K562 (cell line): ENCODE results near the gene BOLA1. TPM values are rescaled to one million over a fixed set of nuclear protein-coding genes. Genes with fewer than 3 reads are reported as not detected.

Experiments
- ATAC-seq: fragments of 200-7000 bp; cut with Tn5 transposase; 3 replicates; pipeline ENCODE4 v1.9.1; 2020; ENCODE audit warnings: moderate library complexity
- BruUV-seq: library from RNA; stranded (reverse); fragments of 400-500 nt; replicated peaks from 2 replicates; lab custom pipeline; 2021; lab: Mats Ljungman, UMichigan
- CTCF ChIA-PET: fragments of 300-600 bp; formaldehyde crosslinking; extraction: SDS; loops from one replicate; lab custom pipeline; 2021; ENCODE audit warnings: low intra/inter-chr PET ratio; lab: Yijun Ruan, JAX
- POLR2A ChIA-PET: fragments of 300-600, 350-650 bp; sonication (Branson Sonifier 250); formaldehyde crosslinking; extraction: SDS; loops from one replicate; lab custom pipeline; 2021; ENCODE audit warnings: antibody characterized with exemption, inconsistent platforms; lab: Yijun Ruan, JAX
- DNase-seq, 4 experiments: peaks; one replicate each; pipeline versions ENCODE4 v3.0.0 to v3.0.0-alpha.2; 2011 to 2018; ENCODE audit warnings: low spot score in 3 of 4, mixed read lengths in 3 of 4; ENCODE audit errors: extremely low read depth in 1 of 4
- FAIRE-seq: peaks from 2 replicates; lab custom pipeline; 2011; peaks lifted over from hg19 to GRCh38; lab: Jason Lieb, UNC
- H2AFZ ChIP-seq: 2 replicates; pipeline ENCODE4 v1.6.0; 2011; ENCODE audit warnings: low read depth, low read length, control low read depth, inconsistent platforms
- H3K27ac ChIP-seq: fragments of 200-600 bp; 3 replicates; pipeline ENCODE4 v1.8.0; 2011; ENCODE audit warnings: low read depth, mild to moderate bottlenecking, control low read depth, inconsistent platforms, low read length, moderate library complexity, mixed read lengths; ENCODE audit errors: extremely low read depth
- H3K27me3 ChIP-seq, 2 experiments: fragments of 300-600 bp in 1 of 2; 2 replicates in 1 of 2; 3 replicates in 1 of 2; pipeline versions ENCODE4 v1.6.0 to v1.8.0; 2011; ENCODE audit warnings: inconsistent platforms in 2 of 2, low read length in 2 of 2, mild to moderate bottlenecking in 1 of 2, mixed read lengths in 1 of 2, moderate library complexity in 1 of 2; ENCODE audit not compliant: control insufficient read depth in 2 of 2, insufficient read depth in 2 of 2
- H3K36me3 ChIP-seq: fragments of 300-600 bp; 3 replicates; pipeline ENCODE4 v1.8.0; 2011; ENCODE audit warnings: mild to moderate bottlenecking, low read length, inconsistent platforms; ENCODE audit not compliant: control insufficient read depth, insufficient read depth
- H3K4me1 ChIP-seq, 2 experiments: fragments of 200-600 bp in 1 of 2; replicated peaks in 1 of 2; 2 replicates in 1 of 2; 3 replicates in 1 of 2; pipeline versions ENCODE4 v1.5.1 to v1.8.0; 2011; ENCODE audit warnings: inconsistent platforms in 2 of 2, low read length in 2 of 2, mild to moderate bottlenecking in 1 of 2, mixed read lengths in 1 of 2, moderate library complexity in 1 of 2; ENCODE audit not compliant: control insufficient read depth in 2 of 2, insufficient read depth in 2 of 2
- H3K4me2 ChIP-seq: 2 replicates; pipeline ENCODE4 v1.6.1; 2011; ENCODE audit warnings: low read length, control low read depth, inconsistent platforms, mixed read lengths; ENCODE audit not compliant: insufficient read depth
- H3K4me3 ChIP-seq: fragments of 200-600 bp; sonication (generic), shearing (Covaris generic); 2 replicates; pipeline ENCODE4 v1.5.1; 2016; ENCODE audit warnings: control low read depth, inconsistent platforms
- H3K79me2 ChIP-seq: fragments of 200-600 bp; 3 replicates; pipeline ENCODE4 v1.8.0; 2011; ENCODE audit warnings: low read length, inconsistent platforms; ENCODE audit not compliant: control insufficient read depth, insufficient read depth
- H3K9ac ChIP-seq, 2 experiments: 2 replicates each; pipeline versions ENCODE4 v1.6.0 to v1.6.1; 2011; ENCODE audit warnings: low read depth in 2 of 2, low read length in 2 of 2, control low read depth in 1 of 2, inconsistent platforms in 1 of 2, mild to moderate bottlenecking in 1 of 2, mixed read lengths in 1 of 2; ENCODE audit not compliant: insufficient read depth in 1 of 2
- H3K9me1 ChIP-seq: one replicate; pipeline ENCODE4 v1.6.0; 2011; ENCODE audit warnings: inconsistent platforms, mild to moderate bottlenecking, low read length, moderate library complexity; ENCODE audit not compliant: control insufficient read depth, insufficient read depth
- H3K9me3 ChIP-seq: replicated peaks from 2 replicates; pipeline ENCODE4 v1.5.1; 2011; ENCODE audit warnings: low read depth, low read length, inconsistent platforms; ENCODE audit not compliant: control insufficient read depth, insufficient read depth
- H4K20me1 ChIP-seq: replicated peaks from 2 replicates; pipeline ENCODE4 v1.6.1; 2011; ENCODE audit warnings: low read length, inconsistent platforms, mixed read lengths; ENCODE audit not compliant: control insufficient read depth, insufficient read depth
- ATF7 ChIP-seq: fragments of 450-650 bp; IDR thresholded peaks from 2 replicates; pipeline ENCODE4 v1.7.1; 2014; ENCODE audit warnings: mild to moderate bottlenecking, moderate library complexity
- E2F3 ChIP-seq: fragments of 250-450 bp; sonication (Bioruptor Pico); IDR thresholded peaks from 2 replicates; pipeline ENCODE4 v1.4.0; 2020; ENCODE audit warnings: mild to moderate bottlenecking
- MEF2A ChIP-seq: IDR thresholded peaks from 2 replicates; pipeline ENCODE4 v1.6.1; 2011; ENCODE audit warnings: low read depth, mild to moderate bottlenecking, low read length, moderate library complexity; ENCODE audit not compliant: control insufficient read depth
- NFIX ChIP-seq: fragments of 250-450 bp; sonication (Bioruptor Pico); IDR thresholded peaks from 2 replicates; pipeline ENCODE4 v1.4.0; 2020; ENCODE audit warnings: low read depth, mild to moderate bottlenecking, moderate library complexity
- POLR2G ChIP-seq: fragments of 200-400 bp; formaldehyde crosslinking; IDR thresholded peaks from 2 replicates; pipeline ENCODE4 v1.6.1; 2017; ENCODE audit warnings: low read depth, mild to moderate bottlenecking, antibody characterized with exemption, low read length, moderate library complexity
- SAP30 ChIP-seq: fragments of 200-600 bp; sonication (generic); IDR thresholded peaks from 2 replicates; pipeline ENCODE4 v1.6.1; 2012; ENCODE audit warnings: borderline replicate concordance, low read depth, mild to moderate bottlenecking, moderate library complexity, low read length, control low read depth, inconsistent platforms; ENCODE audit not compliant: insufficient read depth, poor library complexity, severe bottlenecking
- TAF15 ChIP-seq: fragments of 200-400 bp; formaldehyde crosslinking; IDR thresholded peaks from 2 replicates; pipeline ENCODE4 v1.6.1; 2017; ENCODE audit warnings: mild to moderate bottlenecking, low read depth, low read length, moderate library complexity
- ZNF224 ChIP-seq: sonication (generic); formaldehyde crosslinking; IDR thresholded peaks from 2 replicates; pipeline ENCODE4 v1.8.0; 2022; ENCODE audit warnings: mild to moderate bottlenecking, missing genetic modification reagents
- ZNF561 ChIP-seq: fragments of 450-650 bp; formaldehyde crosslinking; conservative IDR thresholded peaks from 2 replicates; pipeline ENCODE4 v1.4.0; 2020; ENCODE audit warnings: mild to moderate bottlenecking, moderate library complexity
- ZNF76 ChIP-seq: fragments of 250-450 bp; sonication (Bioruptor Pico); IDR thresholded peaks from 2 replicates; pipeline ENCODE4 v1.4.0; 2020; ENCODE audit warnings: mild to moderate bottlenecking, moderate library complexity, borderline replicate concordance
- ZNF780A ChIP-seq: fragments of 250-450 bp; sonication (Bioruptor Pico); IDR thresholded peaks from 2 replicates; pipeline ENCODE4 v1.5.0; 2021; ENCODE audit warnings: mild to moderate bottlenecking
- WGBS: fragments of 100-300 bp; shearing (Covaris generic); methylation state at CpG from one replicate; pipeline ENCODE4 v1.1.6; 2016; ENCODE audit warnings: low coverage, mixed read lengths; ENCODE audit not compliant: insufficient coverage; ENCODE audit errors: missing lambda C conversion rate; 5-methylcytosine and 5-hydroxymethylcytosine counted together
- in situ Hi-C: fragments of 300-500 bp; cut with MboI; formaldehyde crosslinking; loops from 4 replicates; pipeline ENCODE4 v1.15.0; 2018; ENCODE audit warnings: inconsistent platforms, mixed read lengths
- intact Hi-C: fragments of 100-400 bp; cut with micrococcal nuclease; formaldehyde crosslinking; loops from 2 replicates; pipeline ENCODE4 v1.14.2; 2022
- polyA plus RNA-seq, 8 experiments: library from polyadenylated mRNA; depleted of rRNA in 4 of 8; stranded (reverse) in 5 of 8; unstranded in 3 of 8; fragments of >200 nt; fragmentation: Nextera tagmentation in 2 of 8; fragmentation: Illumina TruSeq in 1 of 8; extraction: Ambion mirVana in 2 of 8; extraction: Trizol in 1 of 8; gene quantifications; 2 replicates each; pipeline versions ENCODE4 v1.2.1 to v1.2.3, GENCODE V29; 2011 to 2014; ENCODE audit warnings: inconsistent platforms in 1 of 8, missing spikeins in 1 of 8
- total RNA-seq, 7 experiments: library from RNA; depleted of rRNA in 6 of 7; stranded (reverse); fragments of >200 nt in 6 of 7; fragmentation: Illumina TruSeq in 2 of 7; extraction: Trizol in 2 of 7; gene quantifications; 2 replicates each; pipeline versions ENCODE4 v1.2.1 to v1.2.3, GENCODE V29; 2011 to 2021; ENCODE audit warnings: low replicate concordance in 1 of 7
- TF ChIP-seq, protein P1 (sequence below): sonication (generic); formaldehyde crosslinking; IDR thresholded peaks from 2 replicates; pipeline ENCODE4 v1.8.0; 2022; ENCODE audit warnings: missing genetic modification reagents, mild to moderate bottlenecking, moderate library complexity, borderline replicate concordance
- TF ChIP-seq, protein P2 (sequence below), 2 experiments: IDR thresholded peaks; 2 replicates each; pipeline ENCODE4 v1.6.1; 2011; ENCODE audit warnings: borderline replicate concordance in 1 of 2, control low read depth in 1 of 2, low read depth in 1 of 2, low read length in 1 of 2, mild to moderate bottlenecking in 1 of 2, mixed read lengths in 1 of 2, moderate library complexity in 1 of 2; ENCODE audit not compliant: insufficient read depth in 1 of 2, insufficient read length in 1 of 2, poor library complexity in 1 of 2, severe bottlenecking in 1 of 2; ENCODE audit errors: extremely low read depth in 1 of 2
- TF ChIP-seq, protein P3 (sequence below): sonication (generic); formaldehyde crosslinking; IDR thresholded peaks from 2 replicates; pipeline ENCODE4 v1.8.1; 2023; ENCODE audit warnings: mild to moderate bottlenecking, missing genetic modification reagents

The BOLA1 gene
- total and polyA plus RNA-seq, 9 of the 15 experiments (the other 6 are each of a cell fraction or from before 2014, with no cell fraction given), result 0.18 to 1.2 (median 0.40) TPM; not detected in 2

DNA sequence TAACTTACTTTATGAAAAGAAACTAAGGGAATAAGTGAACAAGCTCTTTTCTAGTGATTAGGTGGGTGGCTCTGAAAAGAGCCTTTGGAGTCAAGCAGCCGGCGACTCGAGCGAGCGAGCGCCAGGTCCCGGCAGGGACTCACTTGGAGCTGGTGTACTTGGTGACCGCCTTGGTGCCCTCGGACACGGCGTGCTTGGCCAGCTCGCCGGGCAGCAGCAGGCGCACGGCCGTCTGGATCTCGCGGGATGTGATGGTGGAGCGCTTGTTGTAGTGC lies 13.3 kb upstream of the BOLA1 start (continued):
- TF ChIP-seq, protein P1, sequence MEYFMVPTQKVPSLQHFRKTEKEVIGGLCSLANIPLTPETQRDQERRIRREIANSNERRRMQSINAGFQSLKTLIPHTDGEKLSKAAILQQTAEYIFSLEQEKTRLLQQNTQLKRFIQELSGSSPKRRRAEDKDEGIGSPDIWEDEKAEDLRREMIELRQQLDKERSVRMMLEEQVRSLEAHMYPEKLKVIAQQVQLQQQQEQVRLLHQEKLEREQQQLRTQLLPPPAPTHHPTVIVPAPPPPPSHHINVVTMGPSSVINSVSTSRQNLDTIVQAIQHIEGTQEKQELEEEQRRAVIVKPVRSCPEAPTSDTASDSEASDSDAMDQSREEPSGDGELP, result 0 out of 2 replicates have a peak, but pooled peaks have one; percentile 9
- TF ChIP-seq POLR2G, result peak; percentile 84

DNA sequence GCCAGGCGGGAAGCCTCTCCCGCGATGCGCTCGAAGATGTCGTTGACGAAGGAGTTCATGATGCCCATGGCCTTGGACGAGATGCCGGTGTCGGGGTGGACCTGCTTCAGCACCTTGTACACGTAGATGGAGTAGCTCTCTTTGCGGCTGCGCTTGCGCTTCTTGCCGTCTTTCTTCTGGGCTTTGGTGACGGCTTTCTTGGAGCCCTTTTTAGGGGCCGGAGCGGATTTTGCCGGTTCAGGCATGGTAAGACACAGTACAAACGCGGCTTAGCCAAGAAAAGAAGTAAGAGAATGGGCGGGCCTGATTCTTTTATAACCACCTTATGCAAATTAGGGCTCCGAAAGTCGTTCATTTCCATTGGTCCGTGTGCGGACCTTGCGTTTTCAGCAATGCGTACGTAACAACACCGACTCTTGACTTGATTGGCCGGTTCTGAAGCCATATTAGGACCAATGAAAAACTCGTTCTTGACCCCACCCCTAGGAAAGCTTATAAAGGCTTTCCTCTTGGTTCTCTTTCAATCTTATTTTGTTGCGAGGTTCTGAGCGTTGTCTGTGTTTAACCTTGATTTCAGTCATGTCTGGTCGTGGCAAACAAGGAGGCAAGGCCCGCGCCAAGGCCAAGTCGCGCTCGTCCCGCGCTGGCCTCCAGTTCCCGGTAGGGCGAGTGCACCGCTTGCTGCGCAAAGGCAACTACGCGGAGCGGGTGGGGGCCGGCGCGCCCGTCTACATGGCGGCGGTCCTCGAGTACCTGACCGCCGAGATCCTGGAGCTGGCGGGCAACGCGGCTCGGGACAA lies 12.8 kb upstream of the BOLA1 start:
- Histone ChIP-seq H3K9me3 (no peaks in the 10 kb centered on the region), H3K4me1 (peaks cover 8 to 27% of the 10 kb centered on the region in 2 experiments), H2AFZ (no peak overlapping the region), H3K36me3 (peaks cover 9% of the 10 kb centered on the region; the same call in 2 of the 3 replicates), H3K4me2 (peak overlapping the region; percentile 99), H4K20me1 (peaks cover 27% of the 10 kb centered on the region), H3K79me2 (peaks cover 51% of the 10 kb centered on the region), H3K27me3 (no peaks in the 10 kb centered on the region), H3K4me3 (peak overlapping the region; percentile 64), H3K9me1 (no peaks in the 10 kb centered on the region), H3K27ac (peak overlapping the region; percentile 98), H3K9ac (peak overlapping the region; percentile 96 to 98)
- POLR2A ChIA-PET, result interaction anchor here (0.6 to 5.9 kb wide), 55 partner anchors 9 to 1493 kb away, joined by 3 to 71 read pairs (median 5); partner anchors contain the start of genes MTMR11, OTUD7B, SF3B4 and VPS45
- DNase-seq (peak; percentile 83 to 98 (median 89)), ATAC-seq (peak; percentile 80), FAIRE-seq (peak; percentile 97)
- CTCF ChIA-PET, result no interaction called here
- in situ Hi-C loops (loop anchor here (5.0 kb wide), 1 partner anchor 44 kb away; a partner anchor contains a TSS), intact Hi-C loops (no loop called here)
- 2% methylated on average over 46 of the region's 62 CpGs for WGBS
- BruUV-seq, result no TSS peak
- TF ChIP-seq ZNF76 (CRISPR knock-in tag) (no peak), SAP30 (no peak), E2F3 (CRISPR knock-in tag) (peak; percentile 43), TAF15 (no peak; the same call in 1 of the 2 replicates), ZNF780A (no peak), NFIX (CRISPR knock-in tag) (no peak), ZNF561 (CRISPR knock-in tag) (no peak), ATF7 (peak; percentile 63), ZNF224 (CRISPR knock-in tag) (no peak), MEF2A (peak; percentile 28; the same call in 1 of the 2 replicates)
- TF ChIP-seq, protein P2, sequence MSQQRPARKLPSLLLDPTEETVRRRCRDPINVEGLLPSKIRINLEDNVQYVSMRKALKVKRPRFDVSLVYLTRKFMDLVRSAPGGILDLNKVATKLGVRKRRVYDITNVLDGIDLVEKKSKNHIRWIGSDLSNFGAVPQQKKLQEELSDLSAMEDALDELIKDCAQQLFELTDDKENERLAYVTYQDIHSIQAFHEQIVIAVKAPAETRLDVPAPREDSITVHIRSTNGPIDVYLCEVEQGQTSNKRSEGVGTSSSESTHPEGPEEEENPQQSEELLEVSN (IDR thresholded peaks at IDR 0.05; ENCODE audit: borderline replicate concordance in 1 of 2, extremely low read depth in 1 of 2, insufficient read depth in 1 of 2, insufficient read length in 1 of 2, low read depth in 1 of 2, low read length in 1 of 2, poor library complexity in 1 of 2, severe bottlenecking in 1 of 2), result peak in 1 of 2 experiments; percentile 57
- TF ChIP-seq, protein P3, sequence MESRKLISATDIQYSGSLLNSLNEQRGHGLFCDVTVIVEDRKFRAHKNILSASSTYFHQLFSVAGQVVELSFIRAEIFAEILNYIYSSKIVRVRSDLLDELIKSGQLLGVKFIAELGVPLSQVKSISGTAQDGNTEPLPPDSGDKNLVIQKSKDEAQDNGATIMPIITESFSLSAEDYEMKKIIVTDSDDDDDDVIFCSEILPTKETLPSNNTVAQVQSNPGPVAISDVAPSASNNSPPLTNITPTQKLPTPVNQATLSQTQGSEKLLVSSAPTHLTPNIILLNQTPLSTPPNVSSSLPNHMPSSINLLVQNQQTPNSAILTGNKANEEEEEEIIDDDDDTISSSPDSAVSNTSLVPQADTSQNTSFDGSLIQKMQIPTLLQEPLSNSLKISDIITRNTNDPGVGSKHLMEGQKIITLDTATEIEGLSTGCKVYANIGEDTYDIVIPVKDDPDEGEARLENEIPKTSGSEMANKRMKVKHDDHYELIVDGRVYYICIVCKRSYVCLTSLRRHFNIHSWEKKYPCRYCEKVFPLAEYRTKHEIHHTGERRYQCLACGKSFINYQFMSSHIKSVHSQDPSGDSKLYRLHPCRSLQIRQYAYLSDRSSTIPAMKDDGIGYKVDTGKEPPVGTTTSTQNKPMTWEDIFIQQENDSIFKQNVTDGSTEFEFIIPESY (CRISPR knock-in tag), result peak; percentile 38; the same call in 1 of the 2 replicates
